ENCODE data around the gene ZNF280A.

Gene ZNF280A

DNA sequence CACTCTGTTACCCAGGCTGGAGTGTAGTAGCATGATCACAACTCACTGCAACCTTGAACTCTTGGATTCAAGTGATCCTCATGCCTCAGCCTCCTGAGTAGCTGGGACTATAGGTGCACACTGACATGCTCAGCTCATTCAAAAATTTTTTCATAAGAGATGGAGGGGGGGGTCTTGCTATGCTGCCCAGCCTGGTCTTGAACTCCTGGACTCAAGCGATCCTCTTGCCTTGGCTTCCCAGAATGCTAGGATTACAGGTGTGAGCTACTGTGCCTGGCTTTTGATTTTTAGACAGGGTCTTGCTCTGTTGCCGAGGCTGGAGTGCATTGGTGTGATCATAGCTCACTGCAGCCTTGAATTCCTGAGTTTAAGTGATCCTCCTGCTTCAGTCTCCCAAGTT, 25.0 kb upstream of the ZNF280A start:
- TF ChIP-seq, protein P1, sequence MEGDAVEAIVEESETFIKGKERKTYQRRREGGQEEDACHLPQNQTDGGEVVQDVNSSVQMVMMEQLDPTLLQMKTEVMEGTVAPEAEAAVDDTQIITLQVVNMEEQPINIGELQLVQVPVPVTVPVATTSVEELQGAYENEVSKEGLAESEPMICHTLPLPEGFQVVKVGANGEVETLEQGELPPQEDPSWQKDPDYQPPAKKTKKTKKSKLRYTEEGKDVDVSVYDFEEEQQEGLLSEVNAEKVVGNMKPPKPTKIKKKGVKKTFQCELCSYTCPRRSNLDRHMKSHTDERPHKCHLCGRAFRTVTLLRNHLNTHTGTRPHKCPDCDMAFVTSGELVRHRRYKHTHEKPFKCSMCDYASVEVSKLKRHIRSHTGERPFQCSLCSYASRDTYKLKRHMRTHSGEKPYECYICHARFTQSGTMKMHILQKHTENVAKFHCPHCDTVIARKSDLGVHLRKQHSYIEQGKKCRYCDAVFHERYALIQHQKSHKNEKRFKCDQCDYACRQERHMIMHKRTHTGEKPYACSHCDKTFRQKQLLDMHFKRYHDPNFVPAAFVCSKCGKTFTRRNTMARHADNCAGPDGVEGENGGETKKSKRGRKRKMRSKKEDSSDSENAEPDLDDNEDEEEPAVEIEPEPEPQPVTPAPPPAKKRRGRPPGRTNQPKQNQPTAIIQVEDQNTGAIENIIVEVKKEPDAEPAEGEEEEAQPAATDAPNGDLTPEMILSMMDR (IDR thresholded peaks at IDR 0.05; ENCODE audit: borderline replicate concordance, insufficient read depth, low read depth, low read length) = no peak
- no peak overlapping the region for H3K4me3 ChIP-seq (ENCODE audit: low read depth, low read length)

DNA sequence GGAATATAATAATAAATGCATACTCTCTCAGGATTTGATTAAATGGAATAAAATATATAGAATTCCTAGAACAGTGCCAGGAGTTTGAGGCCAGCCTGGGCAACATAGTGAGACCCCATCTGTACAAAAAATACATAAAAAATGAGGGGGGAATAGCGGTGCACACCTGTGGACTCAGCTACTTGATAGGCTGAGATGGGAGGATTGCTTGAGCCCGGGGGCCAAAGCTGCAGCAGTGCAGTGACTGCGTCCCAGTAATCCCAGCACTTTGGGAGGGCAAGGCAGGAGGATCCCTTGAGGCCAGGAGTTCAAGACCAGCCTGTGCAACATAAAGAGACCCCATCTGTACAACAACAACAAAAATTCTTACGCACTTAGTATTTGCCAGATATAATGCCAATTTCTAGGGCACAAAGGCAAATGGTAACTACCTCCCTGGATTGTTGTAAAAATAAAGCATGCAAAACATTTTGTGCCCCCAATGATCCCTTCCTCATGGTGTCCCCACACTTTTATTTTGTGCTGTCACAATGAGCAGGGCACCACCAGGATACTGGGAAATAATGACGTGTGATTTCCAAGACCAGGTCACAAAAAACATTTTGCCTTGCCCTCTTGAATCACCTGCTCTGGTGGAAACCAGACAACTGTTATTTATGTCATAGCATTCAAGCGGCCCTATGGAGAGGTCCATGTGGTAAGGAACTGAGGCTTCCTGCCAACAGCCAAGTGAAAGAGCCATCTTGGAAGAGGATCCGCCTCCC, 18.3 kb upstream of the ZNF280A start:
- TF ChIP-seq, protein P1 (IDR thresholded peaks at IDR 0.05; ENCODE audit: borderline replicate concordance, insufficient read depth, low read depth, low read length) = no peak

DNA sequence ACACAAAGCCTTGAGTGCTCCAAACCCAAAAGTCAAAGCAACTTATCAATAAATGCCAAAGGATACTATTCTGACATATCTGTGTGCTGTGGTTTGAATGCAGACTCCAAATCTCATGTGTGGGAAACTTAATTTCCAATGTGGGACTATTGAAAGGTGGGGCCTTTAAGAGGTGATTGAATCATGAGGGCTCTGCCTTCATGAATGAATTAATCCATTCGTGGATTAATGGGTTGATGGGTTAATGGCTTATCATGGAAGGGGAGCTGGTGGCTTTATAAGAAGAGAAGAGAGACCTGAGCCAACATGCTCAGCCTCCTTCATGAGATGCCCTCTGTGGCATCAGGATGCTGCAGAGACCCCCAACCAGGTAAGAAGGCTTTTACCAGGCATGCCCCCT, 16.8 kb upstream of the ZNF280A start:
- TF ChIP-seq, protein P1 (IDR thresholded peaks at IDR 0.05; ENCODE audit: borderline replicate concordance, insufficient read depth, low read depth, low read length) = no peak

More for the DNA sequence above, 18.3 kb upstream of the ZNF280A start:
- H3K4me3 ChIP-seq (ENCODE audit: low read depth, low read length) = no peak overlapping the region

DNA sequence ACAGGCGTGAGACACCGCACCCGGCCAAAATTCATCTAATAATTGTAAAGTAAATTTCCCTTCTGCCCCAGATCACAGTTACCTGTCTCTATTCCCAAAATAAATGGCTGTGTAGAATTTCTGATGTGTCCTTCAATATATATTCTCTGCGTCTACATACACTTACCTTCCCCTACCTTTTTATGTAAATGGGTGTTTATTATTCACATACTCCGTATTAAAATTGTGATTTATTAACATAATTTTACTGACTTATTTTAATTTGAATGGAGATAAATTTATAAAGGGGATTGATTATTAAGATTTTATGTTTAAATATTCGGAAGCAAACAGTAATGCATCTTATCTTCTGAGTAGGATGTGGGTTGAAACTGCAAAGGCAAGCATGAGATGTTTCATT, 16.4 kb upstream of the ZNF280A start:
- TF ChIP-seq, protein P1 (IDR thresholded peaks at IDR 0.05; ENCODE audit: borderline replicate concordance, insufficient read depth, low read depth, low read length) = no peak

More for the DNA sequence above, 16.8 kb upstream of the ZNF280A start:
- no peak overlapping the region for H3K4me3 ChIP-seq (ENCODE audit: low read depth, low read length)

DNA sequence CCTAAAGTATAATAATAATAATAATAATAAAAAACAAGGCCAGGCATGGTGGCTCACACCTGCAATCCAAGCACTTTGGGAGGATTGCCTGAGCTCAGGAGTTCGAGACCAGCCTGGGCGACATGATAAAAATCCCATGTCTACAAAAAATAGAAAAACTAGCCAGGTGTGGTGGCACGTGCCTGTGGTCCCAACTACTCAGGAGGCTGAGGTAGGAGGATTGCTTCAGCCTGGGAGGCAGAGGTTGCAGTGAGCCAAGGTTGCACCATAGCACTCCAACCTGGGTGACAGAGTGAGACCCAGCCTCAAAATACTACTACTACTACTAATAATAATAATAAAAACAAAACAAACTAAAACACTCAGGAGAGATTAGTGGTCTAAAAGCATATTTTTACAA, 15.6 kb upstream of the ZNF280A start:
- TF ChIP-seq, protein P1 (IDR thresholded peaks at IDR 0.05; ENCODE audit: borderline replicate concordance, insufficient read depth, low read depth, low read length) = no peak
- H3K4me3 ChIP-seq (ENCODE audit: low read depth, low read length) = no peak overlapping the region

More for the DNA sequence above, 16.4 kb upstream of the ZNF280A start:
- no peak overlapping the region for H3K4me3 ChIP-seq (ENCODE audit: low read depth, low read length)

DNA sequence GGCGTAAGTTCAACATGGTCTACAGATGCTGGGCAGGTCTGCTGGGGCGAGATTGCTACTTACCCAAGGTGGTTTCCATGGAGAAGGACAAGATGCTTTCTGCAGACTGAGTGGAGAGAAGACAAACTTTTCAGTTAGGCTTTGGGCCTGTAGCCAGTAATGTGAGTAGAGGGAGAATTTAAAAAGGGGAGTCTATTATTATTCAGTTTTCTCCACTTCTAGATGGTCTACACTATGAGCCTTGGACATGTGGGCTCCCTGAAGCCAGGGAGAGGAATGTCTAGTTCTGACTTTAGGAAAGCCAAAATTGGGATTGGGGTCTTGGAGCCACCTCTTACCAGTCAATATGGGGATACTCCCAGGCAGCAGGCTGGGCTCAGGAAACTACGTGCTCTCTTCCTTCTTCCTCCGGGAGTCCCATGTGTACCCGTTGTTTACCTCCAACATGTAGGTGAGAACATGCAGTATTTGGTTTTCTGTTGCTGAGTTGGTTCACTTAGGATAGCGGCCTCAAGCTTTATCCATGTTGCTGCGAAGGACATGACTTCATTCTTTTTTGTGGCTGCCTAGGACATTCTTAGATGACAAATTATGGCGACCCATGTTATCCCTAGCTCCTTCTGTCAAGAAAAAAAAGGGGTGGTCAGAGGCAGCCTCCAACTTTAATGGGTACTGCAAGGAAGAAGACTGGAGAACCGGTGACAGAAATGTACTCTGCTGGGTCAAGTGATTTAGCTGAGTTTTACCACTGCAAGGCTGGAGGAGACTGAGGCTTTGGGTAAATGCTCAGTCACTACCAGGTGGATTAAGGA, 14.7 kb upstream of the ZNF280A start:
- TF ChIP-seq, protein P1 (IDR thresholded peaks at IDR 0.05; ENCODE audit: borderline replicate concordance, insufficient read depth, low read depth, low read length) = no peak
- no peak overlapping the region for H3K4me3 ChIP-seq (ENCODE audit: low read depth, low read length)
